IPS-18a (cell line): ENCODE data around the gene DDAH1.

ENCODE experiments used
- H3K27ac ChIP-seq: one replicate; pipeline ENCODE4 v1.5.1; 2013; ENCODE audit warnings: low read length
- H3K27me3 ChIP-seq: one replicate; pipeline ENCODE4 v1.6.1; 2013; ENCODE audit warnings: mild to moderate bottlenecking, low read length; ENCODE audit not compliant: control insufficient read depth, insufficient read depth
- H3K36me3 ChIP-seq: one replicate; pipeline ENCODE4 v1.6.1; 2013; ENCODE audit warnings: low read depth, low read length; ENCODE audit not compliant: control insufficient read depth
- H3K4me1 ChIP-seq: one replicate; pipeline ENCODE4 v1.6.1; 2013; ENCODE audit warnings: low read depth, low read length; ENCODE audit not compliant: control insufficient read depth
- H3K4me3 ChIP-seq: one replicate; pipeline ENCODE4 v1.5.1; 2013; ENCODE audit warnings: low read length
- H3K9ac ChIP-seq: one replicate; pipeline ENCODE4 v1.6.1; 2013; ENCODE audit warnings: mild to moderate bottlenecking, low read length, moderate library complexity
- H3K9me3 ChIP-seq: one replicate; pipeline ENCODE4 v1.6.1; 2013; ENCODE audit warnings: low read depth, low read length; ENCODE audit not compliant: control insufficient read depth

The DDAH1 gene

DNA sequence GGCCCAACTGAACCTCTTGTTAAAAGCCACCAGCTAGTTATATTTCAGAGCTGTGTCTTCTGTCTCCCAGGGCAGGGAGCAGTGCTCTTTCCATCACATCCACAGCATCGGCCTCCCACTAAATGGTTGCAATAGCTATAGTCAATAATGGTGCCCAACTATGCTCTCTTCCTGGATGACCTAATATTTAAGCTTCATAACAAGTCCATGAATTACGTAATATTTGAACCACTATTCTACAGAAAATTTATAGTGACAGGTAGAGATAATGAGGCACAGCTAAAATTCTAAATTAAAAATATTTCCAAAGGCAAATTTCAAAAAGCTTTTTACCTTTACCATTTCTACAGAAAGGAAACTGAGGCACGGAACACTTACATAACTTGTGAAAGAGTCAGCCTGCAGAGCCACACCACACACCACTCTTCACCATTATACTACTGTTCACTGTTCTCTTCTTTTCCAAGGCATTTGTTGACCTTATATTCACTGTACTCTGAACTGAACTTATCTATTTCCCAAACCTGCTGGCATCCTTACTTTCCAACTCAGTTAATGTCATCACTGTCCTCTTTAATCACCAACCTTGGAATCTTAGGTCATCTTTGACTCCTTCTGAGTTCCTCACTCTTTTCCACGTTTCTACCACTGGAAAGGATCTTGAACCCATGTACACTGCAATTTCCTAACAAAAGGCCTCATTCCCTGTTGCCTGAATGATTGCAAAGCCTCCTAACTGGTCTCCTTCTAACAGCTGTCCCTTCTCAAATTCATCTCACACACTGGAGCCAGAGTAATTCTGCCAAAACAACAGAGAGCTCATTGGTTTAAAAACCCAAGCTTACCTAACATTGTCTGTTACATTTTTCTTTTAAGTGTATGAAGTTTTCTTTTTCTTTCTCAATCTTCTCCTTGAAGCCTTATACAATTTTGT, 85.5 kb downstream of the DDAH1 start:
- no peak overlapping the region for H3K9ac ChIP-seq
- no peak overlapping the region for H3K27ac ChIP-seq
- H3K36me3 ChIP-seq: no peaks in the 10 kb centered on the region
- H3K27me3 ChIP-seq: no peaks in the 10 kb centered on the region
- H3K4me1 ChIP-seq: no peaks in the 10 kb centered on the region
- no peaks in the 10 kb centered on the region for H3K9me3 ChIP-seq
- H3K4me3 ChIP-seq: no peak overlapping the region

DNA sequence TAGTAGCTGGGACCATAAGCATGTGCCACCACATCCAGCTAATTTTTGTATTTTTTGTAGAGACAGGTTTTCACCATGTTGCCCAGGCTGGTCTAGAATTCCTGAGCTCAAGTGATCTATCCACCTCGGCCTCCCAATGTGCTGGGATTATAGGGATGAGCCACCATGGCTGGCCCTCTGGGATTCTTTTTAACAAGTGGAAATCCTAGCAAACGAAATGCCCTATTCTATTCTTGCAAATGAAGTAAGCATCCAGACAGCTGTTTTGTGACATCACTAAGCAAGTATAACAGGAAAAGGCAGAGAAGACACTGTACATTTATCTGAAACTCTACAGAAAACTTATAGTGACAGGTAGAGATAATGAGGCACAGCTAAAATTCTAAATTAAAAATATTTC, 86.4 kb downstream of the DDAH1 start:
- Histone ChIP-seq H3K9ac (no peak overlapping the region), H3K27ac (no peak overlapping the region), H3K36me3 (no peaks in the 10 kb centered on the region), H3K4me1 (no peaks in the 10 kb centered on the region), H3K9me3 (no peaks in the 10 kb centered on the region), H3K27me3 (no peaks in the 10 kb centered on the region), H3K4me3 (no peak overlapping the region)

DNA sequence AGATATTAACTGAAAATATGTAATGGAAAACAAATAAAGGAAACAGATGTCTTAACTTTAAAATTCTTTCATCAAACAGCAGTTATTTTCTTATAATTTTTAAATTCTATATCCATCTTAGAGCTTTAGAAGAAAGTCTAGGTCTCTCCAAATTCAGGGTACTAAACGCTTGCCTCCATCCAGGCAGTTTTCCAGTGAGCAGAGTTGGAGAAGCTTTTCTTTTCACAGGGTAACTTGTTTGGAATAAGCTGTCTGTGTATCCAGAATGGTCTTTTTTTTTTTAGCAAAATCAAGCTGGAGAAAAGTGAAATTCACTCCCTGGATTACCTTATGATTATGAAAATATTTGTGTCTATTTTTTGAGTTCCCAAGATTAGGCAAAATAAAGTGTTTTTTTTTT, 88.6 kb downstream of the DDAH1 start:
- Histone ChIP-seq H3K9ac (no peak overlapping the region), H3K9me3 (no peaks in the 10 kb centered on the region), H3K27me3 (no peaks in the 10 kb centered on the region), H3K4me3 (no peak overlapping the region), H3K4me1 (no peaks in the 10 kb centered on the region), H3K27ac (no peak overlapping the region), H3K36me3 (no peaks in the 10 kb centered on the region)

DNA sequence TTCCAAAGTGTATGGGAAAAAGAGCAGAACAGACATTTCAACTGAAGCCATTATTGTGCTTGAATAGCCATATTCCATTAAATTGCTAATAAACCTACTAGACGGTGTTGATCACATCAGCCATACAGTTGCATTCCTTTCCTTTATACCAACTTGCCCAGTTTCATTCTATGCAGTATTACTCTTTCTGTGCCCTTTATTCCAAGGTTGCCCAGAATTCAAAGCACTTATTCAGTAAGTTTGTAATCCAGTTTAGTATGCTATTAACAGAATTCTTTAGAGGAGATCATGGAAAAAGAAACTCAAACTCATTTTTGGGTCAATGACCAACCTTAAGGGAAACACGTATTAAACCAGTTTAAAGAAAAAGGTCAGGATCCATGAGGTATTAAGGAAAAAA, 89.5 kb downstream of the DDAH1 start:
- Histone ChIP-seq H3K36me3 (no peaks in the 10 kb centered on the region), H3K9ac (no peak overlapping the region), H3K27me3 (no peaks in the 10 kb centered on the region), H3K9me3 (no peaks in the 10 kb centered on the region), H3K4me3 (no peak overlapping the region), H3K27ac (no peak overlapping the region), H3K4me1 (no peaks in the 10 kb centered on the region)

DNA sequence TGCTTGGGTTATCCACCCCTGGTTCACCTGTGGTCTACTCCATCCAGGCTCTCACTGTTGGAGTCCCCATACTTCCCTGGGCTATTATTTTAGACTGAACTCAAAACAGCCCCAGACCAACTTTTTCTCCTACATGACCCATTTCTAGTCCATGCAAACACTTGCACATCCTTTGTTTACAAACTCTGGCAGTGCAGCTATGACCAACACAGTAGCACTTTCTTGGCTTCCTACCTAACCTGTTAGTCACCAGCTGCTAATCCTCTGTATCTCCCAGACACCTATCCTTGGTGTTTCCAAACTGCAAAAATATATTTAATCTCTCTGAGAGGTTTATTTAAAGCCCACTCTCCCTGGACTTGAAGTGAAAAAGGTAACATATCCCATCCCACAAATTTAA, 90.8 kb downstream of the DDAH1 start:
- H3K36me3 ChIP-seq: no peaks in the 10 kb centered on the region
- H3K4me3 ChIP-seq: no peak overlapping the region
- no peak overlapping the region for H3K9ac ChIP-seq
- H3K4me1 ChIP-seq: no peaks in the 10 kb centered on the region
- no peak overlapping the region for H3K27ac ChIP-seq
- H3K27me3 ChIP-seq: no peaks in the 10 kb centered on the region
- H3K9me3 ChIP-seq: no peaks in the 10 kb centered on the region

DNA sequence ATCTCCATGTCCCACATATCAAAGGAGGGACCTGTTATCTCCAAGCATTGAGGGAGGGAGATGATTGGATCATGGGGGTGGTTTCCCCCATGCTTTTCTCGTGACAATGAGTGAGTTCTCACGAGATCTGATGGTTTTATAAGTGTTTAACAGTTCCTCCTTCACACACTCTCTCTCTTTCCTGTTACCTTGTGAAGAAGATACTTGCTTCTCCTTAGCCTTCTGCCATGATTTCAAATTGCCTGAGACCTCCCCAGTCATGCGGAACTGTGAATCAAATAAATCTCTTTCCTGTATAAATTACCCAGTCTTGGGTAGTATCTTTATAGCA, 91.6 kb downstream of the DDAH1 start:
- H3K27me3 ChIP-seq: no peaks in the 10 kb centered on the region
- H3K9me3 ChIP-seq: no peaks in the 10 kb centered on the region
- H3K9ac ChIP-seq: no peak overlapping the region
- no peak overlapping the region for H3K27ac ChIP-seq
- no peaks in the 10 kb centered on the region for H3K4me1 ChIP-seq
- H3K36me3 ChIP-seq: no peaks in the 10 kb centered on the region
- H3K4me3 ChIP-seq: no peak overlapping the region

DNA sequence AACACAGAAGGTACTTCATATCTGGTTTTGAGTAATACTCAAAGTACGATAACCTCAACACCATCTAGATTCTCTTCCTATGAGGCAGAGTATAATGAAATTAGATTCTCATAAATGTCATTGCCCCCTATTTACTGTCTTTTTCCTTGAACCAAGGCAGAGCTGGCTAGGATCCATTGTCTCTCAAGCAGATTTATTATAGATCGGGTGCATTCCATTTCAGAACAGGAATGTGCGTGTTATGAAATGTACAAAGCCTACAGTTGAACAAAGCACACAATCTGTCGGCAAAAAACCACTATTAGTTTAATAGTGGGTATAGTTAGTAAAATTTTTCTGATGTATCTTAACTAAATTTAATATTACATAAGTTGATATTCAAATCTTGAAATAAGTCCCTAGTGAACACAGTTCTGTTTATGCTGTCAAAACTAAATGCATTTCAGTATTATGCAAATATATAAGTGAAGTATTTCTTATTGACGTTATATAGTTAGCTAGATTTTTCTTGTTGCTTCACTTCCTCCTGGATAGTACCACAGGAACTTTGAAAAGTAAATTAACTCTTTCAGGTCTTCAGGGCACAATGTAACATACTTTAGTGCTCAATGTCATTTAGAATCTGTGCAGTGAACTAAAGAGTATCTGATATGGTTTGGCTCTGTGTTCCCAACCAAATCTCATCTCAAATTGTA, 92.1 kb downstream of the DDAH1 start:
- Histone ChIP-seq H3K27me3 (no peaks in the 10 kb centered on the region), H3K4me3 (no peak overlapping the region), H3K27ac (no peak overlapping the region), H3K4me1 (no peaks in the 10 kb centered on the region), H3K9me3 (no peaks in the 10 kb centered on the region), H3K9ac (no peak overlapping the region), H3K36me3 (no peaks in the 10 kb centered on the region)

DNA sequence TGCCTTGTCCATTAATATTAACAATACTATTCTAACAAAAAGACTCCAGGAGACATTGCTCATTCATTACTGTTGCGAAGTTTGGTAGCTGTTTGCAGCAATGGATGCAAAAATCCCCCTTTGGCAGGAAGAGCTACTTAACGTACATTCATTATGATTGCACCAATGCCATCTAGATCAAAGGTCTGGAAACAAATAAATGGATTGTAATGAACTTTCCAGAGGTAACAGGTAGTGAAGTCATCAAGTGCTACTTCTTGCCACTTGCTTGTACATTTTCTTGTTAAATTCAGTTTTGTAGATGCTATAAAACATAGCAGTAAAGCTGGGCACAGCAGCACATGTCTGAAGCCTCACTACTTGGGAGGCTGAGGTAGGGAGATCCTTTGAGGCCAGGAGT, 93.9 kb downstream of the DDAH1 start:
- no peaks in the 10 kb centered on the region for H3K9me3 ChIP-seq
- no peak overlapping the region for H3K9ac ChIP-seq
- H3K4me1 ChIP-seq: no peaks in the 10 kb centered on the region
- H3K27ac ChIP-seq: no peak overlapping the region
- no peaks in the 10 kb centered on the region for H3K27me3 ChIP-seq
- H3K36me3 ChIP-seq: no peaks in the 10 kb centered on the region
- H3K4me3 ChIP-seq: no peak overlapping the region

DNA sequence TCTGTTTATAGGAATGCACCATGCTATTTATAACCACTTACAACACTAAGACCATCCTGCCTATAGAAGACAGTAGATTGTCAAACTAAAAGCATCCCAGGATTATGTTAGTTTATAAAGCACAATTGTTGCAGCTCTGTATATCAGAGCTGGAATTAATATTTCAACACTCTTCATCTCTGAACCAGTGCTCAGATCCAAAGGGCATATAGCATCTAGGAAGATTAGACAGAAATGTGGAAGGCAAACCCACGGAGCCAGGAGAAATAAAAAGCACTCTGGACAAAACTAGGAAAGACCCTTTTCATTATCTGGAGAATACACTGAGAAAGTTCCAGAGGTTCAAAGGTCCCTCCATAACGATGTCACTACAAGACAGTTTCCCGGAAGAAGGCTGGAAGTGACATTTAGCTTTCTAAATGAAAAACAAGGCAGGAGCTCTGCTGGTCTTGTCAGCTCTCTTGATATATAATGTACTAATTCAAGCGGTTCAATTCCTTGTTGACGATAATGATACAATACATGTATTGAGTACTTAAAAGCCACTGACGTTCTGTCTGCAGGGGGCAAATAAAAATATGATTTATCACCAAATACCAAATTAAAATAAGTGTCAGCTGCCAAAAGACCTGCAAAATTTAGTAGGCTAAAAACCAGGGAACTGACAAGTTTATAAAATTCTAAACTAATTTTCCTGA, 96.7 kb downstream of the DDAH1 start:
- no peak overlapping the region for H3K27ac ChIP-seq

DNA sequence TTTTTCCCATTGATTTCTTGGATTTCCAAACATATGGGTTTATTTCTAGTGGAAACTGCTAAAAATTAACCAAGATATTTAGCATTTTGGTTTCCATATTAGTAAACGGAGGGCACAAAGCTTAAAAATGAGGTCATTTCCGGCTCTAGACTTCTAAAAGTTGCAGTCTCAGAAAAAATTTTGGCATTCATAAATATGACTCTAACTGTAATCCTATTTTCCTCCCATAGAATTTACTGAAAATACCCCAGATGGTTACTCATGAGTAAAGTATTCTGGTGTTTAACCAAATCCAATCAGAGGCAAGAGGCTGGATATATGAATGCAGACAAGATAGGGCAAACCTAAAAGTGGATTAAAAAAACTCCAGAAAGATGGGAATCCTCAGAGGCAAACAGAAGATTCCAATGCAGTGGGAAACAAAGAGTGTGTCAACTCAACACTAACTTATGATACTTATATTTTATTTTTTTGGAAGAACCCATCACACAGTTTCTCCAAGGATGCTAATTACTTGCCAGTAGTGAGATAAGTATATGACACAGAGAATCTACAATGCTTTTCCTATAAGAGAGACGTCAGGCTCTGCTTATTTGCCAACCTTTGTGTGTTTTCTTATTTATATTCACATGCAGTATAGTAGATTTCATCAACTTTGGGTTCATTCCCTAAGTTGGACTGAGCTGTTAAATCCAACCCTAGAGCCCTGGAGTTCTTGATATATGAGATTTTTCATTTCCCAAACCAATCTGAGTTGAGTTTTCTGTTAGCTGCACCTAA, 98.4 kb downstream of the DDAH1 start:
- Histone ChIP-seq H3K9ac (no peak overlapping the region), H3K4me3 (no peak overlapping the region), H3K27ac (no peak overlapping the region), H3K9me3 (no peaks in the 10 kb centered on the region), H3K4me1 (no peaks in the 10 kb centered on the region), H3K27me3 (no peaks in the 10 kb centered on the region), H3K36me3 (no peaks in the 10 kb centered on the region)

More for the DNA sequence above, 96.7 kb downstream of the DDAH1 start:
- Histone ChIP-seq H3K4me1 (no peaks in the 10 kb centered on the region), H3K36me3 (no peaks in the 10 kb centered on the region), H3K27me3 (no peaks in the 10 kb centered on the region), H3K4me3 (no peak overlapping the region), H3K9me3 (no peaks in the 10 kb centered on the region), H3K9ac (no peak overlapping the region)

DNA sequence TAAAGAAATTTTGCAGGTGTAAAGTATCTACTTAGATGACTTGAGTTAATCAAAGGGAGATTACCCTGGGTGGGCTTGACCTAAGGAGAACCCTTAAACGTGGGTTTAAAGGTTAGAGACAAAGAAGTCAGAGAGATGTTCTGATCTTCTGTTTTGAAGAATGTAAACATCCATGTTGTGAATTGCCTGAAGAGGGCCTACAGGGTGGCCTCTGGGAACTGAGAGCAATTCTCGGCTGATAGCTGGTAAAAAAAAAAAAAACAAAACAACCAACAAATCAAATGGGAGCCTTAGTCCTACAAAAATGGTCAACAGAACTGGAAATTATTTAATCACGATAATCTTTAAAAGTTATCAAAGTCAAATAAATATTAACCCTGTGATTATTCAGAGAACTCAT, 99.1 kb downstream of the DDAH1 start:
- H3K9me3 ChIP-seq: no peaks in the 10 kb centered on the region
- no peaks in the 10 kb centered on the region for H3K27me3 ChIP-seq
- H3K4me1 ChIP-seq: no peaks in the 10 kb centered on the region
- H3K4me3 ChIP-seq: no peak overlapping the region
- H3K36me3 ChIP-seq: no peaks in the 10 kb centered on the region
- no peak overlapping the region for H3K9ac ChIP-seq
- H3K27ac ChIP-seq: no peak overlapping the region
